NCI-H345 treated with DMSO at 0.1 percent for 48 hours (cell line): Measurements from ENCODE around the gene ELMO1.
A peak's percentile ranks its signal among the peaks of the same experiment; 100 is the strongest.

ENCODE experiments used
- DNase-seq: peaks from one replicate; lab custom pipeline; 2025; ENCODE audit not compliant: unreplicated experiment; lab: John Stamatoyannopoulos, UW

Gene ELMO1

GRCh38 chr7:37352251-37352880 is 96.3 kb downstream of the ELMO1 start:
- DNase-seq, result no peak

DNA sequence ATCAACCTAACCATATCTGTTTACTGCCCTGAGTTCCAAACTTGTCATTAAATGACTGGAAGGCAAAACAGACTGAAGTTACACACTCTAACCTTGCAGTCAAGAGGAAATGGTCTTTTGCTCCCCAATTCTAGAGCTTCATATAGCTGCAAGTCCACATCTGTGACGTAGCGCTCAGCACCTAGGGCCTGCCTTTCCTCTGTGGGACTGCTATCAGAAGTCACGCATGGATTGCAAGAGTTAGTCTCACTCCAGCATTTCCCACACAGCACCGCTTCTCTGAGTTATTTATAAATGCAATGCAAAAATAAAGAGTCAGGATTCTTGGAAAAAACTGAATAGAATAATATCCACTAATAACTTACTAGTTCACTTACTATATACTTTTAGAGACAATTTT is 96.9 kb downstream of the ELMO1 start:
- DNase-seq, result no peak

GRCh38 chr7:37349979-37350590 is 98.6 kb downstream of the ELMO1 start:
- DNase-seq, result no peak

DNA sequence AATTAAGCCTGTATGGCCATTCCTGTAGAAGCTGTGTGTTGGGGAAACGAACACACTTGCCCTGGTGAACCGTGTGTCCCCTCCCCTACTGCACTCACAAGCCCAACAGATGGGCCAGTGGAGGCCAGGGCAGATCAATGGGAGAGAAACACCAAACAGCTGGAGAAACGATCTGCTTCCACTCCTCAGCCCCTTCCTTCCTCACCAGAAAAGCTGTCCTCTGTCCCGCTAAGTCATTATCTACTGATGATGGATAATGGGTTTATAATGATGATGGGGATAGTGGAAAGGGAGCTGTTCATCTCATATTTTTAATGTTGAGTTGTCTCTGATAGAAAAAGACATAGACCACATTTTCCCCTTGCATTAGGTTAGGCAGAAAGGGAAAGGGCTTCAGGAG is 99.7 kb downstream of the ELMO1 start:
- DNase-seq, result no peak

- DNase-seq, result peak; percentile 90
Observed at GRCh38 chr7:37346761-37347160, 101.9 kb downstream of the ELMO1 start.

DNA sequence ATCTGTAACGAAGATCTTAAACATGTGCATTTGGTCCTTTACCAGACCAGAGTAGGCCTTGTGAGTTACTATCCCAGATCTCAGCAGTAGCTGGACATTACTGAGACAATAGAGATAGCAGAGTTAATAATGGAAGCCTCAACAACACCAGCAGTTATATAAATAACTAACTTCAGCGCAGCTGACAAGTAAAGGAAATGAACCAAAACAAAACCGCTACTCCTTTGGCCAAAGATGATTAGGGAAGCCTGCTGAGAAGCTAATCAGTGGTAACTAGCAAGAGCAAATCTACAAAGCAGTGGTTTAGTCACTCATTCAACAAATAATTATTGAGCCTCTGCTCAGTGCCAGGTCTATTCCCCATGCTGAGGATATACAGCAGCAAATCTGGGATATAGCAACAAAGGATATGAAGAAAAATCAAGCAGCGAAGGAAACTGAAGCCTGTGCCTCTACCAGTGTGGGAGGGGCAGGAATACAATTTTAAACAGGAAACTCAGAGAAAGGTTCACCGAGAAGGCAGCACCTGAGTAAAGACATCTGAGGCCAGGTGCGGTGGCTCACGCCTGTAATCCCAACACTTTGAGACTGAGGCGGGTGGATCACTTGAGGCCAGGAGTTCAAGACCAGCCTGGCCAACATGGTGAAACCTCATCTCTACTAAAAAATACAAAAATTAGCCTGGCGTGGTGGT is 103.6 kb downstream of the ELMO1 start:
- no peak for DNase-seq

GRCh38 chr7:37342688-37343471 is 105.8 kb downstream of the ELMO1 start:
- no peak for DNase-seq

DNA sequence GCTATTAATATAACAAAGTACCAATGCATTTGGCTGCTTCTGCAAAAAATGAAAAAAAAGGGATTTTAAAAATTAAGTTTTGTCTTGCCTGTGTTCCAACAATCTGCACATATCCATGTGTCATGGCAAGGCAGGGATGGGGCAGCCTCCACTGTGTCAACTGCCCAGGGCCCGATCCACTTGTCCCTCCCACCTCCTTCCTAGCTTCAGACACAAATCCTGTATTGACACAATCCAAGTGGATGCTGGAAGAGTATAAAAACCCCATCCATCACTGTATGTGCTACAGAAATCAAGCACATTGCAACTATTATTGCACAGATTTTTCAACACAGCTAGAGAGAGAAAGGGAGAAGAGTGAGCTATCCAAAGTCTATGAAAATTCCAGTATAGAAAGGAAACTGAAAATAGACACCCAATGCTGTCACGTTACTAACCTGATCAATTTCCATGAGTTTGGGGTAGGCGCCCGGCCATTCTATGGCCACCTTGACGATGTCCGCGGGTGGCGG is 106.4 kb downstream of the ELMO1 start:
- DNase-seq, result no peak

DNA sequence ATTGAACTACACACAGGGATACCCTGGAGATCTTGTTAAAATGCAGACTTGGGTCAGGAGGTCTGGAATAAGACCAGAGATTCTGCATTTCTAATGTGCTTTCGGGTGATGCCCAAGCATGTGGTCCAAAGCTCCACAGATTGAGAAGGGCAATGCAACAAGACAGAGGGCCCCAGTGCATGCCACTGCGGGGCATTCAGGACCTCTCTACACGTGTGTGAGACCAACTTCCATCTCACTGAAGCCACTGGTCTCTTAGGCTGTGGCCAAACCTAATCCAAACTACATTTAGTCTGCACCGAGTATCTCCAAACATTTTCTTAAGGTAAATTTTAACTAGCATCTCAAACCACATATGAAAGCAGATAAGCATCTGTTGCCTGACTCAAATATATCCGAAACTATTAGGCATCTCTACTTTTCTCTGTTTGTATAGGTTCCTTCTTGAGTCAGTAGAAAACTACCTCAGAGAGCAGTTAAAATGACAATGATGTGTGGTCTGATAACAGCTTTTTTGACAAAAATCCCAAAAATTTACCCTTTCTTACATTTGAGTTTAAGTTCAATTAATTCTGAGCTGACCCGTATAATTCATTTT is 107.5 kb downstream of the ELMO1 start:
- no peak for DNase-seq

GRCh38 chr7:37338966-37339365 is 109.7 kb downstream of the ELMO1 start:
- DNase-seq, result no peak

DNA sequence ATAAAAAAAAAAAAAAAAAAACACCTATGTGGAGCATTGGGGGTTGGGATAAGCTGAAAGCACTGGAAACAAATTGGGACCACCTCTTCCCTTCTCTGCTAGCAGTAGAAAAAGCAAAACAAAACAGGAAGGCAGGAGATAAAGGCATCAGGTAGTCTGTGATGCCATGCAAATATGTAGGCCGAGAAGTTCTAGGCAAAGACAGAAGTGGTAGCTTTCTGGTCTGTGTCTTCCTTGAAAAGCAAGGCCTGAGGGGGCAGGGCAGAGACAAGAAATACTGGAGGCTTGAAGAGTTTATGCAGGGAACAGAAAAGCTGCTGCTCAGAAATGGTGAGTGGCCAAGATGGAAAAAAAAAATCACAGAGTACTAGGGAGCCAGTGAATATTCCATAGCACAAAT is 111.1 kb downstream of the ELMO1 start:
- DNase-seq, result no peak

DNA sequence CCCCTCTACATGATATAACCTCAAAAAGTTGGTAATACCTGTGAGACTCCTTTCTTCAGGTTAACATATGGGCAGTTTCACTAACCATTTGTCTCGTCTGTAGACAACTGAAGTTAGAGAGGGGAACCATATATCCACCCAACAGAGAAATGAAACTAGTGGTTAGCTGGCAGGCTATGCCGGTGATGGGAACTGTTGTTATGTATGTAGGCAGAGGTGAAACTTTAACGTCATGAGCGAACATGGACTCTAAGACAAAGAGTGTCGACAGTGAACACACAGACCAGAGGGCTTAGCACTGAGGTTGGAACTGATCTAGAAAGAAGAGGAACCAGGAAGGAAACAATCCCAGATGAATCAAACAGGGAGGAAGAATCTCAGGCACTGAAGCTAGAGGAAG is 112.4 kb downstream of the ELMO1 start:
- no peak for DNase-seq

- DNase-seq, result no peak
Observed at GRCh38 chr7:37333075-37333474, 115.6 kb downstream of the ELMO1 start.

DNA sequence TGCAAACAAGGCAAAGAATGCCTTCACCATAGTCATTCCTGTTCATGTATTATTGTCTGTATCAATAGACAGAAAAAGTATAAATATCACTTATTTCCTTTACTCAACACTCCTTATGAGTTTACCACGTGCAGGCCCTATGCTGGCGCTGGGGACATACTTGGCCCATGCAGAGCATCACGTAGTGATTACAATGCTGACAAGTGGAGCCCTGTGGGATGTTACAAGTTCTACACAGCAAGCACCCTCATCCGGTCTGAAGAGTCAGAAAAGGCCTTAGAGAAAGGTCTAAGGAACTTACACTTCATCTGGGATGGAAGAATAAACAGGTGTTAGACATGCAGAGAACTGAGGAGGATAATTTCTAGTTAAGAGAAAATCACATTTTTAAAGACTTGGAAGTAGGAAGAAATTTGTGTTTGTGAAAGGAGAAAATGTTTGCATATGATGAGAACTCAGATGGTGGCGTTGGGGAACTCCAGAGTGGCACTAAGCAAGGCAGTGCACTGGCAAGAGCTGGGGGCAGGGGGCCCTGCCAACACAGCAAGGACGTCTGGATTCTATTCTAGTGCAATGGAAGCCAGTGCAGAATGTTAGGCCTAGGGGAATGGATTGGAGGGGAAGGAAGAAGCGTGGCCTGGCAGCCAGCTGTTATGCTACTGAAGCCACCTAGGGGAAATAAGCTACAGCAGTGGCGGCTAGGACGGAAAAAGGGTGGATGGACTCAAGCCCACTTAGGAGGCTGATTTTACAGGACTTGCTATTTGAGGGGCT is 116.2 kb downstream of the ELMO1 start:
- DNase-seq, result no peak

GRCh38 chr7:37330775-37331174 is 117.9 kb downstream of the ELMO1 start:
- no peak for DNase-seq

DNA sequence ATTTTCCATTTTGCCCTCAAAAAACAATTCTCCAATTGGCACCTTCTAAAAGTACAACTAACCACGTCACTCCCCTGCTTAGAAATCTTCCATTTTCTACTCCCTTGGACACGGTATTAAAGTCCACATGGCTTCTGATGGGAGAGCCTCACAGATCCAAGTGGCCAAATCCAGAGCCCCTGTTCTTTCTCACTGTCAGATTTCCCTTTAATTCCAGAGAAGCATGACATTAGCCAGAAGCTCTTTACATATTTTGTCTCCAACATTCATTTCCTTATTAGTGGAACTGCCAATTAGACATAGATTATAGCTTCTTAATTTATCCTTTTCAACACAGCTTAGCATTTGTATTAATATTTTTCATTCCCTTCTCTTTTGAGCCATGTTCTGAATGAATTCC is 118.7 kb downstream of the ELMO1 start:
- DNase-seq, result no peak

GRCh38 chr7:37327288-37327687 is 121.4 kb downstream of the ELMO1 start:
- DNase-seq, result no peak

- DNase-seq, result no peak
Observed at GRCh38 chr7:37323966-37324365, 124.7 kb downstream of the ELMO1 start.

DNA sequence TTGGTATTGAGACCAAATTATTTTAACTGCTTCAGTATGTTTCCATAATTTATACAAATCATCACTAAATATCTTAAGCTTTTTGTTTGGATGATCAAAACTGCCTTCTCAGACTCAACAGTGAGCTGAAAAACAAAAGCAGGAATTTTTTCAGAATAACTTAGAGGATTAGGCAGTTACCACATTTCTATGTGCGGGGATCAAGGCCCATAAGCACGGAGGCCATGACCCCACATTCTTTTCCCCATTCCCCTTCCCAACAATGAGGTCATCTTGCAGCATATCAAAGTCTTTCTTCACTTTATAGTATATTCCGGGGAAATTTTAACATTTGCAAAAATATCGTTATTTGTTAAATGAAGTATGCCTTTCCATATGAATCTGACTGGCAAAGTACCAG is 125.8 kb downstream of the ELMO1 start:
- no peak for DNase-seq

GRCh38 chr7:37320848-37321468 is 127.7 kb downstream of the ELMO1 start:
- no peak for DNase-seq
